HepG2 (cell line): ENCODE data around the gene CRLF2. TPM values are rescaled to one million over a fixed set of nuclear protein-coding genes. Genes with fewer than 3 reads are reported as not detected.
"Not testable (repeated sequence)": the region's sequence is repeated elsewhere in the genome, so short reads cannot be mapped to it uniquely, and the experiment has no call there.

Experiments used
- ATAC-seq: fragments of 200-7000 bp; cut with Tn5 transposase; 3 replicates; pipeline ENCODE4 v1.9.1; 2020; ENCODE audit warnings: mild to moderate bottlenecking, moderate library complexity
- BruUV-seq: library from RNA; stranded (reverse); fragments of 400-500 nt; replicated peaks from 2 replicates; lab custom pipeline; 2021; lab: Mats Ljungman, UMichigan
- CTCF ChIA-PET: fragments of 300-600 bp; formaldehyde crosslinking; extraction: SDS; loops from one replicate; lab custom pipeline; 2021; ENCODE audit warnings: low total read pairs, inconsistent platforms, low intra/inter-chr PET ratio; lab: Yijun Ruan, JAX
- POLR2A ChIA-PET: fragments of 350-600 bp; sonication (Branson Sonifier 250); formaldehyde crosslinking; loops from one replicate; lab custom pipeline; 2020; ENCODE audit warnings: antibody characterized with exemption, inconsistent platforms; lab: Yijun Ruan, JAX
- DNase-seq: peaks from one replicate; pipeline ENCODE4 v3.0.0-alpha.2; 2015; ENCODE audit warnings: low spot score
- FAIRE-seq: peaks from 3 replicates; lab custom pipeline; 2011; peaks lifted over from hg19 to GRCh38; lab: Jason Lieb, UNC
- H2AFZ ChIP-seq: one replicate; pipeline ENCODE4 v1.6.1; 2011; ENCODE audit warnings: low read length, inconsistent platforms
- H3K27ac ChIP-seq: fragments of 300-600 bp; 3 replicates; pipeline ENCODE4 v1.8.0; 2011; ENCODE audit warnings: mixed run types, mild to moderate bottlenecking, mixed read lengths, low read length, inconsistent platforms; ENCODE audit not compliant: insufficient read depth; ENCODE audit errors: extremely low read length
- H3K27me3 ChIP-seq, 2 experiments: fragments of 200-600 bp in 1 of 2; 2 replicates in 1 of 2; 3 replicates in 1 of 2; pipeline versions ENCODE4 v1.6.0 to v1.8.0; 2011; ENCODE audit warnings: low read length in 2 of 2, mild to moderate bottlenecking in 2 of 2, moderate library complexity in 2 of 2, inconsistent platforms in 1 of 2; ENCODE audit not compliant: insufficient read depth in 2 of 2, control insufficient read depth in 1 of 2
- H3K36me3 ChIP-seq, 2 experiments: fragments of 200-600 bp in 1 of 2; replicated peaks in 1 of 2; 2 replicates in 1 of 2; 3 replicates in 1 of 2; pipeline versions ENCODE4 v1.5.1 to v1.8.0; 2011; ENCODE audit warnings: low read length in 2 of 2, inconsistent platforms in 1 of 2; ENCODE audit not compliant: insufficient read depth in 2 of 2, control insufficient read depth in 1 of 2
- H3K4me1 ChIP-seq: 2 replicates; pipeline ENCODE4 v1.5.1; 2012; ENCODE audit warnings: low read length, inconsistent platforms; ENCODE audit not compliant: insufficient read depth
- H3K4me2 ChIP-seq: 2 replicates; pipeline ENCODE4 v1.6.0; 2011; ENCODE audit warnings: low read depth, low read length, inconsistent platforms
- H3K4me3 ChIP-seq, 3 experiments: fragments of 200-600 bp in 1 of 3; sonication (generic), shearing (Covaris generic) in 1 of 3; replicated peaks in 1 of 3; 2 replicates each; pipeline ENCODE4 v1.5.1; 2011 to 2016; ENCODE audit warnings: low read length in 3 of 3, inconsistent platforms in 2 of 3, low read depth in 2 of 3, mild to moderate bottlenecking in 2 of 3, control low read depth in 1 of 3, mixed read lengths in 1 of 3; ENCODE audit not compliant: insufficient read depth in 1 of 3
- H3K79me2 ChIP-seq: one replicate; pipeline ENCODE4 v1.6.1; 2011; ENCODE audit warnings: low read length, inconsistent platforms; ENCODE audit not compliant: insufficient read depth
- H3K9ac ChIP-seq: 2 replicates; pipeline ENCODE4 v1.6.0; 2011; ENCODE audit warnings: mild to moderate bottlenecking, low read depth, low read length, inconsistent platforms; ENCODE audit not compliant: insufficient read depth
- H3K9me3 ChIP-seq: 2 replicates; pipeline ENCODE4 v1.5.1; 2012; ENCODE audit warnings: mild to moderate bottlenecking, low read length
- H4K20me1 ChIP-seq: 2 replicates; pipeline ENCODE4 v1.6.0; 2011; ENCODE audit warnings: inconsistent platforms, mild to moderate bottlenecking, low read length, moderate library complexity; ENCODE audit not compliant: insufficient read depth
- KLF15 ChIP-seq: sonication (generic); formaldehyde crosslinking; IDR thresholded peaks from 2 replicates; pipeline ENCODE4 v1.8.1; 2023; ENCODE audit warnings: borderline replicate concordance, mild to moderate bottlenecking, inconsistent platforms, missing genetic modification reagents, mixed read lengths
- POLR2G ChIP-seq: fragments of 200-400 bp; formaldehyde crosslinking; IDR thresholded peaks from 2 replicates; pipeline ENCODE4 v1.6.1; 2018; ENCODE audit warnings: mild to moderate bottlenecking, low read depth, low read length, moderate library complexity
- STAG1 ChIP-seq: sonication (generic); formaldehyde crosslinking; IDR thresholded peaks from 2 replicates; pipeline ENCODE4 v1.4.0; 2020; ENCODE audit warnings: missing genetic modification reagents
- TARDBP ChIP-seq: sonication (generic); formaldehyde crosslinking; IDR thresholded peaks from 2 replicates; pipeline ENCODE4 v1.8.0; 2022; ENCODE audit warnings: mild to moderate bottlenecking, missing genetic modification reagents
- ZEB1 ChIP-seq: IDR thresholded peaks from 2 replicates; pipeline ENCODE4 v1.6.1; 2012; ENCODE audit warnings: mild to moderate bottlenecking, low read depth, inconsistent platforms; ENCODE audit not compliant: insufficient replicate concordance
- ZMAT3 ChIP-seq: sonication (generic); formaldehyde crosslinking; conservative IDR thresholded peaks from 2 replicates; pipeline ENCODE4 v1.7.0; 2021; ENCODE audit warnings: missing genetic modification reagents
- ZMYM3 ChIP-seq: sonication (generic); formaldehyde crosslinking; IDR thresholded peaks from 2 replicates; pipeline ENCODE4 v1.5.1; 2020; ENCODE audit warnings: mild to moderate bottlenecking, missing genetic modification reagents
- ZNF446 ChIP-seq: sonication (generic); formaldehyde crosslinking; IDR thresholded peaks from 2 replicates; pipeline ENCODE4 v1.5.0; 2020; ENCODE audit warnings: mild to moderate bottlenecking, missing genetic modification reagents
- ZNF530 ChIP-seq: sonication (generic); formaldehyde crosslinking; IDR thresholded peaks from 2 replicates; pipeline ENCODE4 v1.5.0; 2020; ENCODE audit warnings: low read depth, mild to moderate bottlenecking, missing genetic modification reagents
- ZNF550 ChIP-seq: sonication (generic); formaldehyde crosslinking; IDR thresholded peaks from 2 replicates; pipeline ENCODE4 v1.4.0; 2020; ENCODE audit warnings: mild to moderate bottlenecking, missing genetic modification reagents, borderline replicate concordance
- WGBS: methylation state at CpG from one replicate; pipeline ENCODE4 v1.1.6; 2017; ENCODE audit warnings: low lambda C conversion rate; 5-methylcytosine and 5-hydroxymethylcytosine counted together
- in situ Hi-C: cut with HindIII; loops from 2 replicates; pipeline ENCODE4 v1.10.0; 2017; ENCODE audit warnings: low pct_unique_long_range_greater_than_20kb; ENCODE audit not compliant: extremely low pct_ligation_motif_present
- intact Hi-C: fragments of 100-400 bp; cut with micrococcal nuclease; formaldehyde crosslinking; loops from one replicate; pipeline ENCODE4 v1.10.0; 2022; ENCODE audit not compliant: unreplicated experiment
- polyA plus RNA-seq, 8 experiments: library from polyadenylated mRNA; depleted of rRNA in 3 of 8; stranded (reverse) in 7 of 8; unstranded in 1 of 8; fragments of >200 nt; fragmentation: Illumina TruSeq in 4 of 8; extraction: Trizol in 4 of 8; gene quantifications; 2 replicates each; pipeline versions ENCODE4 v1.2.1 to v1.2.3, GENCODE V29; 2011 to 2016; ENCODE audit warnings: low read depth in 4 of 8, missing spikeins in 1 of 8, mixed read lengths in 1 of 8; ENCODE audit not compliant: insufficient read depth in 1 of 8
- total RNA-seq, 5 experiments: library from RNA; depleted of rRNA; stranded (reverse); fragments of >200 nt; fragmentation: Illumina TruSeq; extraction: Trizol; gene quantifications; 2 replicates each; pipeline ENCODE4 v1.2.3, GENCODE V29; 2016; ENCODE audit warnings: low read depth in 1 of 5

The CRLF2 gene
- total and polyA plus RNA-seq, 2 of the 13 experiments (the other 11 are each of a cell fraction or from before 2014, with no cell fraction given) = not detected

DNA sequence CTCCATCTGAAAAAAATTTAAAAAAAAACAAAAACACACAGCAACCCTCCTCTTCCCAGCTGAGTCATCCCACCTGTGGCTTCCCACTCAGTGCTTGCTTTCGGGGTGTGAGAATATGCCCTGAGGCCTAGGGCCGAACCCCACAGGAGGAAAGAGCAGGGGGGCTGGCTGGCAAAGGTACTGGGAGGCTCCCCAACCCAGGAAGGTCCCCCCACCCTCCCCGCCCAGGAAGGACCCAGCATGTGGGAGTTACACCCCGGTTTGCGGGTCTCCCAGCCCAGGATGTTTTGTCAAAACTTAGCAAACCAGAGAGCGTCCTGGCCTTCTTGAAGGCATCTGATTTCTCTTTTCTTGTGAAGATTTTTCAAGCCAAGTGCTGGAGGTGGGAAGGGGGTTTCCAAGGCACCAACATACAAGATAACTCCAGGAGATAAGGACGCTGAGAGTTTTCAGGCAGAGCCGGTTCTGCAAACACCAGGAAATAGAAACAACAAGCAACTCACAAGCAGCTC, 30.5 kb upstream of the CRLF2 start:
- no peak overlapping the region for H3K27ac ChIP-seq
- TF ChIP-seq ZMAT3 (CRISPR knock-in tag) = no peak
- no peak for TF ChIP-seq ZEB1
- no peak for TF ChIP-seq ZNF446 (CRISPR knock-in tag)
- no peak for TF ChIP-seq ZNF530 (CRISPR knock-in tag)
- no peak for TF ChIP-seq KLF15 (CRISPR knock-in tag)
- no peak for TF ChIP-seq ZNF550 (CRISPR knock-in tag)
- TF ChIP-seq TARDBP (CRISPR knock-in tag) = no peak
- no peak for TF ChIP-seq ZMYM3
- no peak for TF ChIP-seq POLR2G
- TF ChIP-seq STAG1 (CRISPR knock-in tag) = no peak

DNA sequence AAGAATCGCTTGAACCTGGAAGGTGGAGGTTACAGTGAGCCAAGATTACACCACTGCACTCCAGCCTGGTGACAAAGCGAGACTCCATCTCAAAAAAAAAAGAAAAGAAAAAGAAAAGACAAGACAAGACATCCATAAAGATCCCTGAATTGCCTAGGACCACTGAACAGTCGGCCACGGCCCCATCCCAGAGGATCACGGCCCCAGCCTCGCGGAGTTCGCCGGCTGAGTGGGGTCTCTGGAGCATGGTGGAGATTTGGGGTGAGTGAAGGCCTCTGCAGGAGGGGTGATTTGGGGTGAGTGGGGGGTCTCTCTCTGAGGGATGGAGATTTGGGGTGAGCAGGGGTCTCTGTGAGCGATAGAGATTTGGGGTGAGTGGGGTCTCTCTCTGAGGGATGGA, 28.1 kb upstream of the CRLF2 start:
- H4K20me1 ChIP-seq, H3K27ac ChIP-seq, H3K4me2 ChIP-seq, BruUV-seq, H2AFZ ChIP-seq, ATAC-seq, FAIRE-seq, intact Hi-C loops, in situ Hi-C loops, H3K9ac ChIP-seq, DNase-seq, CTCF ChIA-PET, H3K4me1 ChIP-seq, POLR2A ChIA-PET, H3K27me3 ChIP-seq, H3K79me2 ChIP-seq, H3K9me3 ChIP-seq, H3K4me3 ChIP-seq, H3K36me3 ChIP-seq: not testable (repeated sequence)
- 80% methylated on average over 9 of the region's 10 CpGs for WGBS

More for the DNA sequence above, 30.5 kb upstream of the CRLF2 start:
- no peaks in the 10 kb centered on the region for H3K36me3 ChIP-seq
- ChIA-PET CTCF (no interaction called here), POLR2A (no interaction called here)
- WGBS = 38% methylated on average over 8 of the region's 8 CpGs
- H4K20me1 ChIP-seq = no peaks in the 10 kb centered on the region
- BruUV-seq = no TSS peak
- no peak overlapping the region for H3K4me2 ChIP-seq
- H3K79me2 ChIP-seq = no peaks in the 10 kb centered on the region
- H3K9ac ChIP-seq = no peak overlapping the region
- in situ Hi-C loops = no loop called here
- no peaks in the 10 kb centered on the region for H3K4me1 ChIP-seq
- FAIRE-seq = no peak
- no peak for ATAC-seq
- no peak for DNase-seq
- intact Hi-C loops = no loop called here
- H3K4me3 ChIP-seq = no peak overlapping the region
- H2AFZ ChIP-seq = no peak overlapping the region
- H3K27me3 ChIP-seq = no peaks in the 10 kb centered on the region
- H3K9me3 ChIP-seq = no peaks in the 10 kb centered on the region
